Right lobe of liver (tissue), 4 donors: ENCODE data around the gene NAT10.
"Not testable (repeated sequence)": the region's sequence is repeated elsewhere in the genome, so short reads cannot be mapped to it uniquely, and the experiment has no call there.

Experiments
- POLR2A ChIP-seq: fragments of 450-650 bp; IDR thresholded peaks from one replicate; pipeline ENCODE4 v1.6.1; 2017; ENCODE audit warnings: antibody characterized with exemption, mild to moderate bottlenecking
- TF ChIP-seq, protein P1 (sequence below), 4 donors: fragments of 200-600 bp in 3 of 4; fragments of 450-650 bp in 1 of 4; IDR thresholded peaks; one replicate each; pipeline versions ENCODE4 v1.5.1 to v1.8.0; 2016 to 2022; ENCODE audit warnings: antibody characterized with exemption in 4 of 4, mild to moderate bottlenecking in 2 of 4
- donor health status: DM: no; HTN: no; CAD: no.
- donor health status: DM: no; HTN: no; CAD: no.
- donor health status: DM: no; HTN: yes; CAD: no.

DNA sequence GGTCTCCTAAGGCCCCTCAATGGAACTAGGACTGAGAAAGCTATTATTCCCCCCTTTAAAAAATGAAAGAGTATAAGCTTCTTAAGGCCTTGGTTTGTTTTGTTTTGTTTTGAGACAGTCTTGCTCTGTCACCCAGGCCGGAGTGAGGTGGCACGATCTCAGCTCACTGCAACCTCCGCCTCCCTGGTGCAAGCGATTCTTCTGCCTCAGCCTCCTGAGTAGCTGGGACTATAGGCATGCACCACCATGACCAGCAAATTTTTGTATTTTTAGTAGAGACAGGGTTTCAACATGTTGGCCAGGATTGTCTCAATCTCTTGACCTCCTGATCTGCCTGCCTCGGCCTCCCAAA lies 75.4 kb downstream of the NAT10 start:
- not testable (repeated sequence) for TF ChIP-seq POLR2A
- TF ChIP-seq, protein P1, sequence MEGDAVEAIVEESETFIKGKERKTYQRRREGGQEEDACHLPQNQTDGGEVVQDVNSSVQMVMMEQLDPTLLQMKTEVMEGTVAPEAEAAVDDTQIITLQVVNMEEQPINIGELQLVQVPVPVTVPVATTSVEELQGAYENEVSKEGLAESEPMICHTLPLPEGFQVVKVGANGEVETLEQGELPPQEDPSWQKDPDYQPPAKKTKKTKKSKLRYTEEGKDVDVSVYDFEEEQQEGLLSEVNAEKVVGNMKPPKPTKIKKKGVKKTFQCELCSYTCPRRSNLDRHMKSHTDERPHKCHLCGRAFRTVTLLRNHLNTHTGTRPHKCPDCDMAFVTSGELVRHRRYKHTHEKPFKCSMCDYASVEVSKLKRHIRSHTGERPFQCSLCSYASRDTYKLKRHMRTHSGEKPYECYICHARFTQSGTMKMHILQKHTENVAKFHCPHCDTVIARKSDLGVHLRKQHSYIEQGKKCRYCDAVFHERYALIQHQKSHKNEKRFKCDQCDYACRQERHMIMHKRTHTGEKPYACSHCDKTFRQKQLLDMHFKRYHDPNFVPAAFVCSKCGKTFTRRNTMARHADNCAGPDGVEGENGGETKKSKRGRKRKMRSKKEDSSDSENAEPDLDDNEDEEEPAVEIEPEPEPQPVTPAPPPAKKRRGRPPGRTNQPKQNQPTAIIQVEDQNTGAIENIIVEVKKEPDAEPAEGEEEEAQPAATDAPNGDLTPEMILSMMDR (IDR thresholded peaks at IDR 0.05), result not testable (repeated sequence)
